Loucy (cell line): ENCODE measurements around the gene ALPK3.

Experiments
- EZH2phosphoT487 ChIP-seq: fragments of 200-600 bp; IDR thresholded peaks from 2 replicates; pipeline ENCODE4 v1.6.1; 2018; ENCODE audit warnings: antibody characterized with exemption, mild to moderate bottlenecking, moderate library complexity, borderline replicate concordance
- TF ChIP-seq, protein P1 (sequence below): fragments of 200-600 bp; sonication (generic); conservative IDR thresholded peaks from 2 replicates; pipeline ENCODE4 v1.5.1; 2014; ENCODE audit warnings: mild to moderate bottlenecking, antibody characterized with exemption, low read length

DNA sequence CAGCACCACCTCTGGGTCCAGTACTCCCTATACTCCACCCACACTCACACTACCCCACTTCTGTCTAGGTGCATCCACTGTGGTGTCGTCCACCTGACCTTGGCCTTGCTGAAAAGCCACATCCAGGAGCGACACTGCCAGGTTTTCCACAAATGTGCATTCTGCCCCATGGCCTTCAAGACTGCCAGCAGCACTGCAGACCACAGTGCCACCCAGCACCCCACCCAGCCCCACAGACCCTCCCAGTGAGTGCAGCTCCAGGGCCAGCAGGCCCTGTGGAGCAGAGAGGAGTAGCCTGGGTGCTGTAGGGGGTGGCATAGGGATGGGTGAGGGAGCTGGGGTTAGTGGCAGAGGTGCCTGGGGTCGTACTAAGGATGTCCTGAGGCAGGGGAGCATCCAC is 19.4 kb upstream of the ALPK3 start:
- TF ChIP-seq, protein P1, sequence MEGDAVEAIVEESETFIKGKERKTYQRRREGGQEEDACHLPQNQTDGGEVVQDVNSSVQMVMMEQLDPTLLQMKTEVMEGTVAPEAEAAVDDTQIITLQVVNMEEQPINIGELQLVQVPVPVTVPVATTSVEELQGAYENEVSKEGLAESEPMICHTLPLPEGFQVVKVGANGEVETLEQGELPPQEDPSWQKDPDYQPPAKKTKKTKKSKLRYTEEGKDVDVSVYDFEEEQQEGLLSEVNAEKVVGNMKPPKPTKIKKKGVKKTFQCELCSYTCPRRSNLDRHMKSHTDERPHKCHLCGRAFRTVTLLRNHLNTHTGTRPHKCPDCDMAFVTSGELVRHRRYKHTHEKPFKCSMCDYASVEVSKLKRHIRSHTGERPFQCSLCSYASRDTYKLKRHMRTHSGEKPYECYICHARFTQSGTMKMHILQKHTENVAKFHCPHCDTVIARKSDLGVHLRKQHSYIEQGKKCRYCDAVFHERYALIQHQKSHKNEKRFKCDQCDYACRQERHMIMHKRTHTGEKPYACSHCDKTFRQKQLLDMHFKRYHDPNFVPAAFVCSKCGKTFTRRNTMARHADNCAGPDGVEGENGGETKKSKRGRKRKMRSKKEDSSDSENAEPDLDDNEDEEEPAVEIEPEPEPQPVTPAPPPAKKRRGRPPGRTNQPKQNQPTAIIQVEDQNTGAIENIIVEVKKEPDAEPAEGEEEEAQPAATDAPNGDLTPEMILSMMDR, result no peak
- TF ChIP-seq EZH2phosphoT487, result no peak
